GM12878 (cell line): ENCODE results near the gene PNPO.

Source experiments
- LARP7 ChIP-seq: fragments of 450-650 bp; IDR thresholded peaks from 2 replicates; pipeline ENCODE4 v1.6.1; 2017; ENCODE audit warnings: mild to moderate bottlenecking
- POLR2AphosphoS5 ChIP-seq: IDR thresholded peaks from 2 replicates; pipeline ENCODE4 v1.6.1; 2011; ENCODE audit warnings: mild to moderate bottlenecking, low read length, inconsistent platforms
- YBX1 ChIP-seq: fragments of 450-650 bp; IDR thresholded peaks from 2 replicates; pipeline ENCODE4 v1.6.1; 2016; ENCODE audit warnings: antibody characterized with exemption

- TF ChIP-seq LARP7: no peak
- no peak for TF ChIP-seq POLR2AphosphoS5
- TF ChIP-seq YBX1: no peak
These were observed 9.1 kb downstream of the PNPO start for GRCh38 chr17:47950448-47950847.
